ENCODE data around the gene CELA2B.
"Not testable (repeated sequence)": the region's sequence is repeated elsewhere in the genome, so short reads cannot be mapped to it uniquely, and the experiment has no call there.

The CELA2B gene

GRCh38 chr1:15468145-15468544 is 7.8 kb upstream of the CELA2B start:
- no peak for DNase-seq (ENCODE audit: low read depth in 2 of 2)

- DNase-seq (ENCODE audit: low read depth in 2 of 2) = no peak
These were observed 6.5 kb upstream of the CELA2B start for GRCh38 chr1:15469361-15469760.

GRCh38 chr1:15469821-15470448 is 6.0 kb upstream of the CELA2B start:
- not testable (repeated sequence) for DNase-seq (ENCODE audit: low read depth in 2 of 2)

DNA sequence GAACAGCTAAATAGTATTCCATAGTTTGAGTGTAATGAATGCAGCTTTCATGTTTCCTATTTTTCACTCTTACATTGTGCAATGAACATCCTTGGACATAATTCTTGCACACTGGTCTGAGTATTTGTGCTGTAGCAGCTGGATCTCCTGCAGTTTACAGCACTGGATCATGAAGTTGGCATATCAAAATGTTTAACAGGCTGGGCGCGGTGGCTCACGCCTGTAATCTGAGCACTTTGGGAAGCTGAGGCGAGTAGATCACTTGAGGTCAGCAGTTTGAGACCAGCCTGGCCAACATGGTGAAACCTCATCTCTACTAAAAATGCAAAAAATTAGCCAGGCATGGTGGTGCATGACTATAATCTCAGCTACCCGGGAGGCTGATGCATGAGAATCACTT is 4.8 kb upstream of the CELA2B start:
- DNase-seq (ENCODE audit: low read depth in 2 of 2) = not testable (repeated sequence)

GRCh38 chr1:15471723-15472122 is 4.2 kb upstream of the CELA2B start:
- DNase-seq (ENCODE audit: low read depth in 2 of 2) = not testable (repeated sequence)

DNA sequence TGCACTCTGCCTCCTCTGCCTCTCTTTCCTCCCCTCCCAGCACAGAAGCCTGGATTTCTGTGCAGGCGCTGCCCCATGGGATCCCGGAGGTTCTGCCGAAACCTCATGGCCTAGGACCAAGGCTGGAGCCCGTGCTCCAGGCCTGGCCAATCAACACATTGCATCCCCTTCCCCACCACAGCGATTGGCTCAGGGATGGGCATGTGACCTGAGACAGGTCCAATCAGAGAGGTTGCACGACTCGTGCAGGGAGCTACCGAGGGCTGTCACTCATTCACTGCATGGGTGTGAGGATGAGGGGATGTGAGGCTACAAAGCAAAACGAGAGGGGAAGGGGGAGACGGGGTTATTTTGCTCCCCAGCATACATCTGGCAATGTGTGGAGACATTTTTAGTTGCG is 3.3 kb upstream of the CELA2B start:
- no peak for DNase-seq (ENCODE audit: low read depth in 2 of 2)

GRCh38 chr1:15476927-15477326 is 1.0 kb downstream of the CELA2B start:
- DNase-seq (ENCODE audit: low read depth in 2 of 2) = no peak

GRCh38 chr1:15477646-15478212 is 1.8 kb downstream of the CELA2B start:
- DNase-seq (ENCODE audit: low read depth in 2 of 2) = no peak

DNA sequence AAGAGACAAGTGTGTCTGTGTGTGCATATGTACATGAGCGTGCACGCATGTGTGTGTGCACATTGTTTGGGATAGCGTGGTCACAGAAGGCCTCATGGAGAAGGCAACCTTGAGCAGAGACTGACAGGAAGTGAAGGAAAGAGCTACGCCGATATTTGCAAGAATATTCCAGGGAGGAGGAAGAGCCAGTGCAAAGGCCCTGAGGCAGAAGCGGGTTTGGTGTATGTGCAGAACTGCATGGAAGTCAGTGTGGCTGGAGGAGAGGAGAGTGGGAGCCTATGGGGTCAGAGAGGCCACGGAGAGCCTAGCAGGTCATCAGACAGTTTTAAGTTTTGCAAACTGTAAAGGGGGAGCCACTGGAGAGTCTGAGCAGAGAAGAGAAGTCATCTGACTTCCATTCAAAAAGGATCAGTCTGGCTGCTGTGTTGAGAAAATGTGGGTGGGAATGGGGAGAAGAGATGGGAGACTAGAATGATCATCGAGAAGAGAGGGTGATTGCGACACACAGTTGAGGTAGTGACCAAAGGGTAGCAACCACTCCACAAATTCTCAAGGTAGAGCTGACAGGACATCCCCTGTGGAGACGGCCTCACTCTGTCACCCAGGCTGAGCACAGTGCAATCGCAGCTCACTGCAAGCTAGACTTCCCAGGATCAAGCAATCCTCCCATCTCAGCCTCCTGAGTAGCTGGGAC is 3.9 kb downstream of the CELA2B start:
- DNase-seq (ENCODE audit: low read depth in 2 of 2) = no peak

GRCh38 chr1:15482455-15482854 is 6.6 kb downstream of the CELA2B start:
- not testable (repeated sequence) for DNase-seq (ENCODE audit: low read depth in 2 of 2)

- not testable (repeated sequence) for DNase-seq (ENCODE audit: low read depth in 2 of 2)
These were observed 7.2 kb downstream of the CELA2B start for GRCh38 chr1:15482983-15483543.

- no peak for DNase-seq (ENCODE audit: low read depth in 2 of 2)
These were observed 8.1 kb downstream of the CELA2B start for GRCh38 chr1:15483971-15484370.

DNA sequence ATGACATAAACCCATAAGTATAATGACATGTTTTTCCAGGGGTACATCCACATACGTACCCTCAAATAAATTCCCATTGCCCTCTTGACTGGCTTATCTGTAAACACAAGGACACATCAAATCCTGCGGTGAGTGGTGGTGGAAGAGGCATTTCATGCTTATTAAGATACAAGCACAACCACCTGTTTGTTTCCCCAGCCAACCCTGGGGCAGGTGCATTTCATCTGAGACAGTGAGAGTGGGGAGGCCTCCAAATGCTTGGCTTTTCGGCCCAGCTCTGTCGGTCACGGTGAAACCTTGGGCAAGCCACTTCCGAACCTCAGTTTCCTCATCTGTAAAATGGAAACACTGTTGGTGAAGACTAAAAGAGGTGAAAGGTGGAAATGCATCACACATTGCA is 8.5 kb downstream of the CELA2B start:
- DNase-seq (ENCODE audit: low read depth in 2 of 2) = not testable (repeated sequence)

DNA sequence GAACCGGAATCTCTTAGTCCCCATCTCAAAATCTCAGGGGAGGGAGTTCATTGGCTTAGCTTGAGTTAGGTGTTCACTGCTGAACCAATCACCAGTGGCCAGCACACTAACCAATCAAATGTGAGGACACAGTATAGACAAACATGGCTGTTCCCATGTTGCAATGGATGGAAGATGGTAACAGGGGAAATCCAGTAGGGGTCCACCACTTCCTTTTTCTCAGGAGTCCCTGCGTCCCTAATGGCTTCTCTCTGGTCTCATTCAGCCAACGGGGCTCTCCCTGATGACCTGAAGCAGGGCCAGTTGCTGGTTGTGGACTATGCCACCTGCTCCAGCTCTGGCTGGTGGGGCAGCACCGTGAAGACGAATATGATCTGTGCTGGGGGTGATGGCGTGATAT is 9.7 kb downstream of the CELA2B start:
- DNase-seq (ENCODE audit: low read depth in 2 of 2) = no peak

- DNase-seq (ENCODE audit: low read depth in 2 of 2) = not testable (repeated sequence)
These were observed 11.1 kb downstream of the CELA2B start for GRCh38 chr1:15486844-15487610.

DNA sequence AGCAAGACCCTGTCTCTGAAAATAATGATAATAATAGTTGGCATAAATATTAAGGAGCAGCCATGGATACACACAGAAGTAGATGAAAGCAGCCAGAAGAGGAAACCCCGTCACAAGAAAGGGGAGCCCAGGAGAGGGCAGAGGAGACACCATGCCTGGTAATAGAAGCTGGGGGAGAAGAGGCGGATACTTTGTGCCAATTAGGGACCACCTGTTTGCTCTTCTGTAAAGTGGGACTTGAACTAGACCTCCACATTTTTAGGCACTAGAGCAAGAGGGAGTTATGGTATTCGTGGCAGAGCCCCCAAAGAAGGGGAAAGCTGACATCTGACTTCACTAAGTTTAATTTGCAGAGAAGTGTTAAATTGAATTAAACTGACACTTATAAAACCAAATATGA is 12.5 kb downstream of the CELA2B start:
- DNase-seq (ENCODE audit: low read depth in 2 of 2) = no peak

- DNase-seq (ENCODE audit: low read depth in 2 of 2) = no peak
These were observed 13.3 kb downstream of the CELA2B start for GRCh38 chr1:15489052-15489736.

DNA sequence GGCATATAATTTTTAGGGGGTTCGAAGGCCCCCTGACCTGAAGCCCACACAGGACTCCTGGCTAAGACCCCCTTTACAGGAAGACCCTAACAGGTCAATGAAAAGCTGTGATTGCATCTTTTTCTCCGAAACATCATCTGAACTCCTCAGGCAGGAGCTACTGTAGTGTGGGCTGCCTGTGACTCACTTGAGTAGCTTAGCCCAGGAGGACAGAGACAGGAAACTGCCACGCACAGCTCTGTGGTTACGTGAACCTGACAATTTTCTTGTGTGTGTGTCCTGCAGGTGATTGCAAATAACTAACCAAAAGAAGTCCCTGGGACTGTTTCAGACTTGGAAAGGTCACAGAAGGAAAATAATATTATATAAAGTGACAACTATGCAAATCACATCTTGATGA is 15.1 kb downstream of the CELA2B start:
- not testable (repeated sequence) for DNase-seq (ENCODE audit: low read depth in 2 of 2)

DNA sequence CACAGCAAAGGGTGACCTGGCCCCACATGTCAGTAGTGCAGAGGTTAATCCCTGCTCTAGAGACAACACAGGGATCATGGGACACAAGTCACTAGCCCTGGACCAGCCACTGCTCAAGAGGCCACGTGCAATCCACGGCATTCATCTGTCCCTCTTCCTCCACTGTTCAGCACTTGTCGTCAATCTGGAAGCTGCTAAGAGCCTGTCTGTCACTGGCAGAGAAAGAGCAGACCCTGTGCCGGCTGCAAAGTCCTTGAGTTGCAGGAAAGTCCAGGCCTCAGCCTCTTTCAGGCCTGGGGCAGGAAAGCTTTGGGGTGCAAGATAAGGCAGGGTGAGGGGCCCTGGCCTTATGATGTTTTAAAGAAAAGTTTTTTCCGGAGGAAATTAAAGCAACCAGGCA is 16.7 kb downstream of the CELA2B start:
- no peak for DNase-seq (ENCODE audit: low read depth in 2 of 2)

DNA sequence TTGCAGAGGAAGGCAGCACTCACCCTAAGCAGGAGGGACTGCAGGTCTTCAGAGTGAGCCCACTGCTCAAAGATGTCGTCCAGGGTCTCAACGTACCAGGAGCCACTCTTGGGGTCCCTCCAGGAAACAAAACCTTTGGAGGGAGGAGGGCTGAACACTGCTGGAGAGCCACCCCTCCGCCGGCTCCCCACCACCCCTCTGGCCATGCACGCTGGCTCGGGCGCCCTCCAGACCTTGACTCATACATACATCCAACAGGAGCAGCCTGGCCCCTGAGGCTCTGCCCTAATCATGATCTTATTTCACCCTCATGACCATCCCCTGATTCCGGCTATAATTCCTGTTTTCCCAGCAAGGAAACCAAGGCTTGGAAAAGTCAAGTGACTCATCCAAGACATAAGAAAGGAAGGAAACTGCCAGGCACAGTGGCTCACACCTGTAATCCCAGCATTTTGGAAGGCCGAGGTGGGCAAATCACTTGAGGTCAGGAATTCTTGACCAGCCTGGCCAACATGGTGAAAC is 18.0 kb downstream of the CELA2B start:
- DNase-seq (ENCODE audit: low read depth in 2 of 2) = no peak
